BLaER1 (cell line): ENCODE results near the gene CLDN24.
"Not testable (repeated sequence)": the region's sequence is repeated elsewhere in the genome, so short reads cannot be mapped to it uniquely, and the experiment has no call there.

Experiments used
- H3K27ac ChIP-seq: shearing (Covaris generic); formaldehyde crosslinking; 2 replicates; pipeline ENCODE4 v1.8.1; 2022
- H3K27me3 ChIP-seq: shearing (Covaris generic); formaldehyde crosslinking; 2 replicates; pipeline ENCODE4 v1.8.1; 2022
- H3K36me3 ChIP-seq: shearing (Covaris generic); formaldehyde crosslinking; 2 replicates; pipeline ENCODE4 v1.8.1; 2022
- H3K4me1 ChIP-seq: shearing (Covaris generic); formaldehyde crosslinking; 2 replicates; pipeline ENCODE4 v1.8.1; 2022
- H3K4me2 ChIP-seq: shearing (Covaris generic); formaldehyde crosslinking; 2 replicates; pipeline ENCODE4 v1.8.1; 2022
- H3K4me3 ChIP-seq: shearing (Covaris generic); formaldehyde crosslinking; 2 replicates; pipeline ENCODE4 v1.8.1; 2022
- H3K9ac ChIP-seq: shearing (Covaris generic); formaldehyde crosslinking; 2 replicates; pipeline ENCODE4 v1.8.1; 2022
- H3K9me3 ChIP-seq: shearing (Covaris generic); formaldehyde crosslinking; 2 replicates; pipeline ENCODE4 v1.8.1; 2022
- H4K20me1 ChIP-seq: shearing (Covaris generic); formaldehyde crosslinking; 2 replicates; pipeline ENCODE4 v1.8.1; 2022
- Cebpa-rat ChIP-seq: shearing (Covaris generic); IDR thresholded peaks from 2 replicates; pipeline ENCODE4 v1.8.1; 2022

CLDN24 gene

GRCh38 chr4:183335369-183335940, 13.2 kb upstream of the CLDN24 start:
- peak overlapping the region; percentile 43; the same call in 1 of the 2 replicates for H3K4me2 ChIP-seq
- H3K27ac ChIP-seq: no peak overlapping the region
- peaks cover 32% of the 10 kb centered on the region for H3K4me1 ChIP-seq
- no peak overlapping the region for H3K4me3 ChIP-seq
- TF ChIP-seq Cebpa-rat: no peak
- no peaks in the 10 kb centered on the region for H4K20me1 ChIP-seq
- H3K36me3 ChIP-seq: no peaks in the 10 kb centered on the region
- no peaks in the 10 kb centered on the region for H3K9me3 ChIP-seq
- no peaks in the 10 kb centered on the region for H3K27me3 ChIP-seq
- no peak overlapping the region for H3K9ac ChIP-seq

GRCh38 chr4:183333983-183334382, 11.8 kb upstream of the CLDN24 start:
- Histone ChIP-seq H3K4me2 (no peak overlapping the region), H3K9me3 (no peaks in the 10 kb centered on the region), H3K4me3 (no peak overlapping the region), H3K27me3 (no peaks in the 10 kb centered on the region), H4K20me1 (no peaks in the 10 kb centered on the region), H3K9ac (no peak overlapping the region), H3K27ac (no peak overlapping the region), H3K36me3 (no peaks in the 10 kb centered on the region), H3K4me1 (peaks cover 32% of the 10 kb centered on the region)
- no peak for TF ChIP-seq Cebpa-rat

GRCh38 chr4:183333202-183333601, 11.0 kb upstream of the CLDN24 start:
- Histone ChIP-seq H3K4me2 (no peak overlapping the region), H3K27ac (no peak overlapping the region)

GRCh38 chr4:183332447-183332846, 10.2 kb upstream of the CLDN24 start:
- H3K4me2 ChIP-seq: no peak overlapping the region
- no peak for TF ChIP-seq Cebpa-rat
- H3K4me3 ChIP-seq: no peak overlapping the region
- no peaks in the 10 kb centered on the region for H4K20me1 ChIP-seq
- H3K4me1 ChIP-seq: peaks cover 19% of the 10 kb centered on the region
- no peaks in the 10 kb centered on the region for H3K27me3 ChIP-seq
- H3K9me3 ChIP-seq: no peaks in the 10 kb centered on the region
- H3K36me3 ChIP-seq: no peaks in the 10 kb centered on the region
- H3K9ac ChIP-seq: no peak overlapping the region
- no peak overlapping the region for H3K27ac ChIP-seq

More at GRCh38 chr4:183333202-183333601, 11.0 kb upstream of the CLDN24 start:
- no peaks in the 10 kb centered on the region for H3K9me3 ChIP-seq
- no peaks in the 10 kb centered on the region for H3K36me3 ChIP-seq
- no peaks in the 10 kb centered on the region for H3K27me3 ChIP-seq
- peaks cover 27% of the 10 kb centered on the region for H3K4me1 ChIP-seq
- no peak overlapping the region for H3K4me3 ChIP-seq
- no peaks in the 10 kb centered on the region for H4K20me1 ChIP-seq
- H3K9ac ChIP-seq: no peak overlapping the region
- no peak for TF ChIP-seq Cebpa-rat

GRCh38 chr4:183330841-183331240, 8.6 kb upstream of the CLDN24 start:
- Histone ChIP-seq H3K27me3 (no peaks in the 10 kb centered on the region), H3K36me3 (no peaks in the 10 kb centered on the region), H3K4me1 (peaks cover 7% of the 10 kb centered on the region), H3K27ac (no peak overlapping the region), H3K9me3 (peaks cover 7% of the 10 kb centered on the region), H4K20me1 (no peaks in the 10 kb centered on the region), H3K4me3 (no peak overlapping the region), H3K4me2 (no peak overlapping the region), H3K9ac (no peak overlapping the region)
- TF ChIP-seq Cebpa-rat: no peak

- no peaks in the 10 kb centered on the region for H3K36me3 ChIP-seq
- peaks cover 7% of the 10 kb centered on the region for H3K9me3 ChIP-seq
- no peak overlapping the region for H3K27ac ChIP-seq
- H3K4me1 ChIP-seq: peaks cover under 1% of the 10 kb centered on the region; the same call in 1 of the 2 replicates
- no peak overlapping the region for H3K9ac ChIP-seq
- TF ChIP-seq Cebpa-rat: no peak
- H4K20me1 ChIP-seq: no peaks in the 10 kb centered on the region
- no peak overlapping the region for H3K4me3 ChIP-seq
- no peak overlapping the region for H3K4me2 ChIP-seq
- no peaks in the 10 kb centered on the region for H3K27me3 ChIP-seq
Observed at GRCh38 chr4:183329954-183330742, 7.9 kb upstream of the CLDN24 start.

GRCh38 chr4:183329244-183329643, 7.0 kb upstream of the CLDN24 start:
- H3K36me3 ChIP-seq: no peaks in the 10 kb centered on the region
- peaks cover 7% of the 10 kb centered on the region for H3K9me3 ChIP-seq
- H3K4me1 ChIP-seq: no peaks in the 10 kb centered on the region
- TF ChIP-seq Cebpa-rat: no peak
- H3K27ac ChIP-seq: no peak overlapping the region
- no peak overlapping the region for H3K4me3 ChIP-seq
- no peaks in the 10 kb centered on the region for H4K20me1 ChIP-seq
- H3K27me3 ChIP-seq: no peaks in the 10 kb centered on the region
- H3K4me2 ChIP-seq: no peak overlapping the region
- H3K9ac ChIP-seq: no peak overlapping the region

- Histone ChIP-seq H3K4me3 (no peak overlapping the region), H3K9me3 (peaks cover 7% of the 10 kb centered on the region), H3K27me3 (no peaks in the 10 kb centered on the region), H3K9ac (no peak overlapping the region), H3K4me2 (no peak overlapping the region), H4K20me1 (no peaks in the 10 kb centered on the region), H3K27ac (no peak overlapping the region), H3K36me3 (no peaks in the 10 kb centered on the region), H3K4me1 (no peaks in the 10 kb centered on the region)
- TF ChIP-seq Cebpa-rat: no peak
Observed at GRCh38 chr4:183328832-183329231, 6.6 kb upstream of the CLDN24 start.

- H3K4me1 ChIP-seq: no peaks in the 10 kb centered on the region
- peaks cover 7% of the 10 kb centered on the region for H3K9me3 ChIP-seq
- H3K36me3 ChIP-seq: no peaks in the 10 kb centered on the region
- H3K4me3 ChIP-seq: no peak overlapping the region
- no peaks in the 10 kb centered on the region for H3K27me3 ChIP-seq
- H3K4me2 ChIP-seq: no peak overlapping the region
- no peak overlapping the region for H3K27ac ChIP-seq
- no peak for TF ChIP-seq Cebpa-rat
- no peak overlapping the region for H3K9ac ChIP-seq
- no peaks in the 10 kb centered on the region for H4K20me1 ChIP-seq
Observed at GRCh38 chr4:183327827-183328226, 5.6 kb upstream of the CLDN24 start.

GRCh38 chr4:183326853-183327252, 4.6 kb upstream of the CLDN24 start:
- H3K9me3 ChIP-seq: peaks cover 7% of the 10 kb centered on the region
- no peak for TF ChIP-seq Cebpa-rat
- no peak overlapping the region for H3K4me2 ChIP-seq

GRCh38 chr4:183326387-183326786, 4.2 kb upstream of the CLDN24 start:
- not testable (repeated sequence) for H3K4me2 ChIP-seq, H3K9me3 ChIP-seq, H4K20me1 ChIP-seq, H3K36me3 ChIP-seq, H3K4me1 ChIP-seq, H3K4me3 ChIP-seq, H3K27me3 ChIP-seq, H3K9ac ChIP-seq, H3K27ac ChIP-seq

More at GRCh38 chr4:183326853-183327252, 4.6 kb upstream of the CLDN24 start:
- H4K20me1 ChIP-seq: no peaks in the 10 kb centered on the region
- no peaks in the 10 kb centered on the region for H3K4me1 ChIP-seq
- no peak overlapping the region for H3K4me3 ChIP-seq
- H3K27ac ChIP-seq: no peak overlapping the region
- no peaks in the 10 kb centered on the region for H3K36me3 ChIP-seq
- no peaks in the 10 kb centered on the region for H3K27me3 ChIP-seq
- no peak overlapping the region for H3K9ac ChIP-seq
